ENCODE data around the gene OPCML. TPM values are rescaled to one million over a fixed set of nuclear protein-coding genes. Genes with fewer than 3 reads are reported as not detected.

Gene OPCML
- total and polyA plus RNA-seq, 2 donors (not counting 1 experiment from before 2014, with no cell fraction given) = not detected

DNA sequence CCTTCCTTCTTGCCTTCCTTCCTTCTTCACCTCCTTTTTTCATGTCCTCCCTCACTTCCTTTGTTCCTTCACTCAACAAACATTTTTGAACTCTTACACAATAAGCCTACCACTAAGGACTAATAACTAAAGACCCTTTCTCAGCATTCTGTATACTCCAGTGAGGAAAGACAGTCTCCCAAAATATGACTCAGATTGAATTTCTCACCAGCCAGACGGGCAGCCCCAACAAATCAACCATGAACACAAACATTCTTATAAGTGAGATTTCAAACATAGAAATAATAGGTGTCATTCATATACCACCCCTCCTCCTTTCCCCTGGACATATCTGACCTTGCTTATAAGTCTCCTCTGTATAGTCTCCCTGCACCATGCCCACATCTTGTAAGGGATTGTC lies 1079.7 kb downstream of the OPCML start:
- intact Hi-C loops (cut with micrococcal nuclease) = no loop called here
- H3K4me2 ChIP-seq (replicated peaks; ENCODE audit: low read depth, low read length, poor library complexity, severe bottlenecking) = no peak overlapping the region
- no peak for ATAC-seq (ENCODE audit: low read depth)

DNA sequence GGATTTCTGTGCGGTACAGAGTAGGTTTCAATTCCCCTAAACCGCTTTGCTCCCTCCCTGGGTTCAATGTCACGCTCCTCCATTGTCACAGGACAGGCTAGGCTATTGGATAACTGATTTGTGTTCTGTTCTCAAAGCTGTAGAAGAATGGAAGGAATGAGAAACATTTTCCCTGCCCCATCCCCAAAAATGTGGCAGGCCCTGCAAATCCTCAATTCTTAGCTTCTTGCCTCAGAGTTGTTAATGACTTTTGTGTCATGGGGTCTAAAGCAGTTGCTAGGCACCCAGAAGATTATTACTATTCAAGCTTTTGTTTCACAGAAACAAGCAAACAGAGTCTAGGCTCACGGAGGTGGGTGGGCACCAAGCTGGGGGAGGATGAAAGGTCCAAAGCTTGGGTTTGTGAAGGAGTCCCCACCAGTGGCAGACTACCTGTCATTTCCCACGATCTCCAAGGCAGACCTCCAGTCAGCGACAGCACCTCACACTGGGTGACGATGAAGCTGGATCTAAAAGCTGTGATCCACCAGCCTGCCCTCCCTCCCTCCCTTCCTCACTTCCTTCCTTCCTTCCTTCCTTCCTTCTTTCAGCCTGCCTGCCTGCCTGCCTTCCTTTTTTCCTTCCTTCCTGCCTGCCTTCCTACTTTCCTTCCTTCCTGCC lies 1080.2 kb downstream of the OPCML start:
- Histone ChIP-seq H3K36me3 (replicated peaks in 1 of 2; ENCODE audit: control extremely low read depth in 1 of 2, control insufficient read depth in 1 of 2, extremely low read depth in 1 of 2, insufficient read depth in 2 of 2, low read length in 1 of 2) (no peaks in the 10 kb centered on the region), H3K4me1 (ENCODE audit: control insufficient read depth in 2 of 2, insufficient read depth in 2 of 2, low read length in 2 of 2) (no peaks in the 10 kb centered on the region), H3K4me2 (replicated peaks; ENCODE audit: low read depth, low read length, poor library complexity, severe bottlenecking) (no peak overlapping the region), H3K79me2 (ENCODE audit: control insufficient read depth, insufficient read depth, low read length) (no peaks in the 10 kb centered on the region), H3K9me3 (ENCODE audit: control extremely low read depth in 1 of 3, control insufficient read depth in 2 of 3, insufficient read depth in 1 of 3, low read length in 2 of 3) (peaks cover 0 to 6% (median 0%) of the 10 kb centered on the region in 3 donors), H3K27me3 (replicated peaks in 1 of 4; ENCODE audit: control extremely low read depth in 1 of 4, control insufficient read depth in 3 of 4, insufficient read depth in 4 of 4, low read length in 3 of 4) (no peaks in the 10 kb centered on the region), H3K4me3 (ENCODE audit: control extremely low read depth in 1 of 5, extremely low read depth in 1 of 5, insufficient read depth in 1 of 5, low read depth in 2 of 5, low read length in 4 of 5) (no peak overlapping the region), H3K27ac (ENCODE audit: low read length in 2 of 2) (no peak overlapping the region), H4K20me1 (ENCODE audit: control insufficient read depth, insufficient read depth, low read length, poor library complexity, severe bottlenecking) (no peaks in the 10 kb centered on the region), H3K9ac (ENCODE audit: low read length) (no peak overlapping the region), H2AFZ (ENCODE audit: insufficient read depth, low read depth, low read length, poor library complexity, severe bottlenecking) (no peak overlapping the region)
- DNase-seq = no peak
- TF ChIP-seq EZH2 (IDR thresholded peaks at IDR 0.05; ENCODE audit: borderline replicate concordance, insufficient read depth, low read depth, low read length, poor library complexity, severe bottlenecking) = no peak
- TF ChIP-seq, protein P1, sequence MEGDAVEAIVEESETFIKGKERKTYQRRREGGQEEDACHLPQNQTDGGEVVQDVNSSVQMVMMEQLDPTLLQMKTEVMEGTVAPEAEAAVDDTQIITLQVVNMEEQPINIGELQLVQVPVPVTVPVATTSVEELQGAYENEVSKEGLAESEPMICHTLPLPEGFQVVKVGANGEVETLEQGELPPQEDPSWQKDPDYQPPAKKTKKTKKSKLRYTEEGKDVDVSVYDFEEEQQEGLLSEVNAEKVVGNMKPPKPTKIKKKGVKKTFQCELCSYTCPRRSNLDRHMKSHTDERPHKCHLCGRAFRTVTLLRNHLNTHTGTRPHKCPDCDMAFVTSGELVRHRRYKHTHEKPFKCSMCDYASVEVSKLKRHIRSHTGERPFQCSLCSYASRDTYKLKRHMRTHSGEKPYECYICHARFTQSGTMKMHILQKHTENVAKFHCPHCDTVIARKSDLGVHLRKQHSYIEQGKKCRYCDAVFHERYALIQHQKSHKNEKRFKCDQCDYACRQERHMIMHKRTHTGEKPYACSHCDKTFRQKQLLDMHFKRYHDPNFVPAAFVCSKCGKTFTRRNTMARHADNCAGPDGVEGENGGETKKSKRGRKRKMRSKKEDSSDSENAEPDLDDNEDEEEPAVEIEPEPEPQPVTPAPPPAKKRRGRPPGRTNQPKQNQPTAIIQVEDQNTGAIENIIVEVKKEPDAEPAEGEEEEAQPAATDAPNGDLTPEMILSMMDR (IDR thresholded peaks at IDR 0.05) = no peak
- intact Hi-C loops (cut with micrococcal nuclease) = no loop called here
- ChIA-PET CTCF (no interaction called here), POLR2A (no interaction called here)
- no peak for ATAC-seq (ENCODE audit: low read depth)
- no peak overlapping the region for H3K4me3 Mint-ChIP-seq
- WGBS (ENCODE audit: insufficient coverage) = 63% methylated on average over 3 of the region's 7 CpGs
- H3K27ac Mint-ChIP-seq = no peak overlapping the region
- no peaks in the 10 kb centered on the region for H3K27me3 Mint-ChIP-seq
- H3K9me3 Mint-ChIP-seq (ENCODE audit: insufficient read depth) = peaks cover 4% of the 10 kb centered on the region
- no peaks in the 10 kb centered on the region for H3K4me1 Mint-ChIP-seq

More for the DNA sequence above, 1079.7 kb downstream of the OPCML start:
- H2AFZ ChIP-seq (ENCODE audit: insufficient read depth, low read depth, low read length, poor library complexity, severe bottlenecking) = no peak overlapping the region
- DNase-seq = no peak
- no CpG with 5 or more reads among the region's 1 CpG for WGBS (ENCODE audit: insufficient coverage)
- no peak overlapping the region for H3K27ac ChIP-seq (ENCODE audit: low read length in 2 of 2)
- H3K4me3 Mint-ChIP-seq = no peak overlapping the region
- no peak overlapping the region for H3K27ac Mint-ChIP-seq
- no peaks in the 10 kb centered on the region for H4K20me1 ChIP-seq (ENCODE audit: control insufficient read depth, insufficient read depth, low read length, poor library complexity, severe bottlenecking)
- TF ChIP-seq, protein P1 (IDR thresholded peaks at IDR 0.05) = no peak
- no peak for TF ChIP-seq EZH2 (IDR thresholded peaks at IDR 0.05; ENCODE audit: borderline replicate concordance, insufficient read depth, low read depth, low read length, poor library complexity, severe bottlenecking)
- H3K27me3 ChIP-seq (replicated peaks in 1 of 4; ENCODE audit: control extremely low read depth in 1 of 4, control insufficient read depth in 3 of 4, insufficient read depth in 4 of 4, low read length in 3 of 4) = no peaks in the 10 kb centered on the region
- POLR2A ChIA-PET = no interaction called here
- no peaks in the 10 kb centered on the region for H3K4me1 ChIP-seq (ENCODE audit: control insufficient read depth in 2 of 2, insufficient read depth in 2 of 2, low read length in 2 of 2)
- H3K4me3 ChIP-seq (ENCODE audit: control extremely low read depth in 1 of 5, extremely low read depth in 1 of 5, insufficient read depth in 1 of 5, low read depth in 2 of 5, low read length in 4 of 5) = no peak overlapping the region
- H3K9ac ChIP-seq (ENCODE audit: low read length) = no peak overlapping the region
- H3K36me3 ChIP-seq (replicated peaks in 1 of 2; ENCODE audit: control extremely low read depth in 1 of 2, control insufficient read depth in 1 of 2, extremely low read depth in 1 of 2, insufficient read depth in 2 of 2, low read length in 1 of 2) = no peaks in the 10 kb centered on the region
- H3K4me1 Mint-ChIP-seq = no peaks in the 10 kb centered on the region
- H3K9me3 Mint-ChIP-seq (ENCODE audit: insufficient read depth) = peaks cover 4% of the 10 kb centered on the region
- peaks cover 0 to 6% (median 0%) of the 10 kb centered on the region in 3 donors for H3K9me3 ChIP-seq (ENCODE audit: control extremely low read depth in 1 of 3, control insufficient read depth in 2 of 3, insufficient read depth in 1 of 3, low read length in 2 of 3)
- H3K27me3 Mint-ChIP-seq = no peaks in the 10 kb centered on the region
- H3K79me2 ChIP-seq (ENCODE audit: control insufficient read depth, insufficient read depth, low read length) = no peaks in the 10 kb centered on the region
- CTCF ChIA-PET = no interaction called here
